ENCODE data around the gene COPZ1.

Gene COPZ1

GRCh38 chr12:54359762-54360351 lies 34.9 kb downstream of the COPZ1 start:
- DNase-seq = no peak

- peak; percentile 50 for DNase-seq
Observed at GRCh38 chr12:54360717-54361456, 36.0 kb downstream of the COPZ1 start.

DNA sequence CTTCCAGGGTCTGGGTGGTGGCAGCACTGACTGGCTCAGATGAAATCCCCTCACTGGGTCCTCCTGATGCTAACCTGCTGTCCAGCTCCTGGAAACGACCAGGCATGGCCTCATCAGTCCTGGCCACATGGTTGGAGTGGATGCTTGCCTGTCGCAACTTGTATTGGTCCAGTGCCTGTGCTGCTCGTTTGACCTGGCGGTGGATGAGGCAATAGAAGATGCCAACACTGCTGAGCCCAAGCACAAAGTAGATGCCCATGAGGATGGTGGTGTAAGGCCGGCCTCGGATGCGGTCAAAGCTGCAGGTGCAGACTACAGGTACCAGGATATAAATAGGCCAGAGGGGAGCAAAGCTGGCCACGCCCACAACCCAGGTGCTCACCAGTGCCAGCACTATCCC lies 38.1 kb downstream of the COPZ1 start:
- DNase-seq = no peak

- no peak for DNase-seq
Observed at GRCh38 chr12:54363618-54364017, 38.7 kb downstream of the COPZ1 start.

GRCh38 chr12:54364413-54364812 lies 39.5 kb downstream of the COPZ1 start, which contains the start of gene GPR84:
Gene GPR84, minus strand, starts transcription at chr12:54364486. Its CDS starts 635 bp downstream, at chr12:54363851.
- no peak for DNase-seq

DNA sequence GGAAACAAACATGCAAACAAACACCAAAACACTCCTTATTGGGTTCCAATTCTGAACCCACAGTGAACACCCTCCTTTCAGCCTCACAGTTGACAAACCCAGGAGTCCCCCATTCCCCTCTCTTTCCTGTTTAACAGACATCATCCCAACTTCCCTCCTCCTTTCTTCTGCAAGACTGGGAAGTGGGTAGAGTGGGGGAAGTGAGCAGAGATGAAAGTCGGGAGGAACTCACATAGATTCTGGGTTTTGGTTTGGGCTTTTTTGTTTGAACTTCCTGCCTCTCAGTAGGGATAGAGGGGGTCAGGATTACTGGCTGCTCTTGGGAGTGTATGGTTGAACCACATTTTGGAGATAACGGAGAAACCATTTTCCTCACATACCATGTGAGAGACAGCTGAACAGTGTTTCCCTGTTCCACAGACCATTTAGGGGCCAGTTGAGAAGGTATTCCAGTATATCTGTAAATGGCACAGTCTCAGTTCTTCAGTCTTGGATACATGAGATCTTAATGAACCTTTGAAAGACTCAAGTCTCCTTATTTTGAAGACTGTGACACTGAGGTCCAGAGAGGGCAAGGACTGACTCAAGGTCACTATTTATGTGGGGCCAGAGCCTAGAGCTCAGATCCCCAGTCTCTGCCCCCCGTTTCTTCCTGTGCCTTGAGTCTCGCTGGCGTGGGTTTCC lies 43.2 kb downstream of the COPZ1 start:
- no peak for DNase-seq

GRCh38 chr12:54368709-54369596 lies 44.0 kb downstream of the COPZ1 start:
- peak; percentile 49 for DNase-seq

- no peak for DNase-seq
Observed at GRCh38 chr12:54369597-54370131, 44.7 kb downstream of the COPZ1 start.

DNA sequence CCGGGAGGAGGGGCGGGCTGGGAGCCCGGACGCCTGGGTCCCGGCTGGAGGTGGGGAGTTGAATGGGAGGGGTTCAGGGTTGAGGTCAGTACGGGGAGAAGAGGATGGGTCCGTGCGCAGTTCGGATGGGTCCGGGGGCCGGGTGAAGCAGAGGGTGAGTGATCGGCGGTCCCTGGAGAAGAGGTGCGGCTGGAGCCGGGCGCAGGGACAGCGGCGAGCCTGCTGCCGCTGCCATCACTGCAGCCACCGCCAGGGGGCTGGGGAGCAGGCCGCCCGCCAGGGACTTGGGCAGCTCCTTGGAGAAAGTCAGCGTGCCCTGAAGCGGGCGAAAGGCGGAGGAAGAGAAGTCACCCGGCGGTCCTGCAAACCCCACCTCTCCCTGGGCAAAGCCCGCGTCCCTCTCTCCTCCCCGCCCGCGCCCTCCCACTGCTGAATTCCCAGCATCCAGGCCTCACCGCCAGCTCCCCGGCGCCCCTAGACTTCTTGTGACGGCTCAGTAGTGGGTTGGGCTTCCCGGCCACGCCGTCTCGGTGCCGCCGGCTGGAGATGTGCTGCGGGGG lies 45.3 kb downstream of the COPZ1 start:
- peak; percentile 23 for DNase-seq

- no peak for DNase-seq
Observed at GRCh38 chr12:54371328-54372112, 46.6 kb downstream of the COPZ1 start.

- peak; percentile 56 for DNase-seq
Observed at GRCh38 chr12:54372113-54372806, 47.3 kb downstream of the COPZ1 start.

DNA sequence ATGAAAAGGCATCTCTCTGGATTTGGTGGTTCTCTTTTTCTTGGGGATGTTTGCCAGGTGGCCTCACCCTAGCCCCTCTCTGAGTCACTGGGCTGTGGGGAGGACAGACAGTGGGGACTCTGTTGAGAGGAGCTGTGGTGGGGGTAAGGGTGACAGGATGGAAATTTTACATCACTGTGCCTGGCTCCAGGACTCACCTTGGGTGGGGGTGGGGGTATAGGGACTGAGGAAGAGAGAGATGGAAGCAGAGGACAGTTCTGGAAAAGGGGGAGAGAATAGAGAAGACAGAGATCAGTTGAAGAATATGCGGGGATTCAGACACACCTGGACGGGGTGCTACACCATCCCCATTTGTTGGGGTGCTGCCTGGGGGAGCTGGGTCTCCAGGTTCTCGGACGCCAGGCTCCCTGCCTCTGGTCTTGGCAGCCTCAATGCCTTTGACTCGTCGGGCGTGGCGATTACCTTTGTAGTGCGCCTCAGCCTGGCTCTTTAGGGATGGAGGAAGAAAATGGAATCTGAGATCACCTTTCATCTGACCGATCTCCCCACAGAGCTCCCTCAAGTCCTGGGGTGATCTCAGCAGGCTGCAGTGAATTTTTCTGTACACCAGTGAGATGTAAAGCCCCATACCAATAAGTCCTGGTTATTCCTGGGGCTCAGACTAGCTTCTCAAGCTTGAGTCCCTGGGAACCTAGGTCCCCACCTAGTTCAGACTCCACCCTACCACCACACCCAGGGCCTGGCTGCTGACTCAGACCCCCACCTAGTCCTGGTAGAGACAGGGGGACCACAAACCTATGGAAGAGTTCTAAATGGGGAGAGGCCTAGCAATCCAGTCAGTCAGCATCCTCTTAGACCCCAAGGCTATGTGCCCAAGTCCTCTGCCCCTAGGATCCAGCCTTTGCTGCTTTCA lies 49.0 kb downstream of the COPZ1 start:
- DNase-seq = no peak

DNA sequence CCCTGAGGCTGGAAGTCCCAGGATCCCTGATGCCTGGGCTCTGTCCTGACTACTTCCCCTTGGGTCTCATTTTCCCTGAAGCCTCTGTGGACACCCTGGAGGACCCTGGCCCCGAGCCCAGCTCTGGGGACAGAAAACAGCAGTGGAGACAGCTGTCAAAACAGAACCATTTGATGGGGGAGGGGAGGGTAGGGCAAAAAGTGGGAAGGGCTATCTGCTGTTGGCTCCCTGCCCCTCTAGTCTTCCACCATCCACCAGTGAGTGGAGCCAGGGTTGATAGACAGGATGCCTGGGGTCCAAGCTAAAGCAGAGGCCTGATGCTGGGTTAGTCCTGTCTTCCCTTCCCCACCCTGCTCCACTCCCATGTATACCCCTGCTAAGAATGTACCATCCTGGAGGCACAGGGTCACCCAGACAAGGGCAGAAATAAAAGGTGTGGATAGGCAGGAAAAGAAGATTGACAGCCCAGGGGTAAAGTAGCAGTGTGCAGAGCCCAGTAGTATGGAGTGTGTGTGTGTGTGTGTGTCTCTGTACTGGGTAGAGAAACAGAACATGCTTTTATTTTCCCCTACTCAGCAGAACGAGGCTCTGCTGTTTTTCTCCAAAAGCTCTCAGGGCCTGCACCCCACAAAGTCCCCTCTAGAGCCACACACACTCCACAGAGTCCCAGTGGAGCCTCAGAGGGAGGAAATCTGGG lies 49.8 kb downstream of the COPZ1 start:
- DNase-seq = no peak

GRCh38 chr12:54375259-54375579 lies 50.3 kb downstream of the COPZ1 start:
- no peak for DNase-seq

GRCh38 chr12:54376596-54376995 lies 51.7 kb downstream of the COPZ1 start:
- no peak for DNase-seq

DNA sequence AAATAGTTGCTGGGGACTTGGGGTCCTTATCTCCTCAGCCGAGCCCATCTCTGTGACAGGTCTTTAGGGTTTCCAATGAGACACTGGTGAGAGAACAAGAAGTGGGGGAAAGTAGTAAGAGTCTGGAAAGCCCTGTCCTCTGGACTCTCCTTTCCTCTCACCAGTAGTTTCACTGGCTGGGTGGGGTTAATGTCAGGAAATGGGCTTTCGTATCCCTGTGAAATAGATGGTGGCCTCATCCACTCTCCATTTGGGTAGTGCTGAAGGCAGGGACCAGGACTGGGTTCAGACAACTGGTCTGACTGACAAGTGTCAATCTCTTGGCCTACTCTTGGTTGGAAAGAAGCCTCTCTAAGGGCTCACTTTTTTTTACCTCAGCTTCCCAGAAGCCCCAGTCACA lies 52.1 kb downstream of the COPZ1 start:
- DNase-seq = no peak

DNA sequence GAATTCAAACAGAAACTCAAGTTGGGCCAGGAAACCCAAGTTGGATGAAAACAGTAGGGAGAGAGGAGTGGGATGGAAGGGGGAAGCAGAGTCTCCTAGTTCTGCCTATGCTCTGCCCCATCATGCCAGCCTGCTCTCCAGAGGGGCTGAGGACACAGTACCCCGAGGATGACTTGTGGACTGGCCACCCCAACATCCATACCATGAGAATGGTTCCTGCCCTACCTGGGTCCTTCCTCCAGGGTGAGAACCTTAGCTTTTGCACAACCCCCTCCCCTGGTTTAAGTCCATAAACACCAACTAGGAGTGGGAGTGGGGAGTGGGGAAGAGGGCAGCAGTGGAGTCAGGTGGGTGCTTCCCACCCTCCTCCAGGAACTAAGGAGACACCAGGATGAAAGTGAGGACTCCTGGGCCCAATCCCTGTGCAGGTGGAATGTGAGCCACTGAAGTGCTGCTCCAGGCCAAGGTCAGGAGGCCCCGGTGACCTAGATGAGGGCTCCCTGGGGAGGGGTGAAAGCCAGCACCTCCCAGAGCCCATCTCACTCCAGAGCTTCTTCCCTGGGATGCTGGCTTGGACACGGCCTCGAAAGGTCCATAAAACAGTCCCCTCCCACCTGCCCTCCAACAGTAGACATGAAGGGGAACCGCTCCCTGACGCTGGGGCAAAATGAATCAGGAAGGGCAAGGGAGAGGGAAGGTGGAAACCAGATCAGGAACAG lies 53.0 kb downstream of the COPZ1 start:
- no peak for DNase-seq

GRCh38 chr12:54378796-54379397 lies 54.0 kb downstream of the COPZ1 start:
- no peak for DNase-seq
